A549 (cell line): ENCODE data around the gene NBL1. TPM values are rescaled to one million over a fixed set of nuclear protein-coding genes. Genes with fewer than 3 reads are reported as not detected.

Experiments
- ATAC-seq, 2 experiments: fragments of 200-7000 bp in 1 of 2; fragments of >200 bp in 1 of 2; cut with Nextera tagmentation in 1 of 2; cut with Tn5 transposase in 1 of 2; 3 replicates each; pipeline versions ENCODE4 v1.8.0 to v1.9.1; 2018 to 2020; ENCODE audit warnings: mild to moderate bottlenecking in 1 of 2, moderate library complexity in 1 of 2
- CTCF ChIA-PET: fragments of 300-600 bp; sonication (Branson Sonifier 250); formaldehyde crosslinking; extraction: SDS; loops from one replicate; lab custom pipeline; 2021; ENCODE audit warnings: antibody characterized with exemption, inconsistent platforms; lab: Yijun Ruan, JAX
- POLR2A ChIA-PET: fragments of 350-600 bp; formaldehyde crosslinking; extraction: SDS; loops from one replicate; lab custom pipeline; 2021; ENCODE audit warnings: antibody characterized with exemption, inconsistent platforms; lab: Yijun Ruan, JAX
- DNase-seq, 2 experiments: peaks; one replicate each; pipeline versions ENCODE4 v3.0.0 to v3.0.0-alpha.2; 2011 to 2016; ENCODE audit warnings: low read depth in 1 of 2, low spot score in 1 of 2
- FAIRE-seq: peaks from 2 replicates; lab custom pipeline; 2011; peaks lifted over from hg19 to GRCh38; lab: Jason Lieb, UNC
- H3K27ac ChIP-seq, 2 experiments: fragments of >200 bp; sonication (Bioruptor Twin); formaldehyde crosslinking; 3 replicates each; pipeline ENCODE4 v1.5.1; 2016 to 2017
- H3K4me1 ChIP-seq: fragments of >200 bp; sonication (Bioruptor Twin); formaldehyde crosslinking; 3 replicates; pipeline ENCODE4 v1.6.1; 2016
- H3K4me2 ChIP-seq: fragments of >200 bp; sonication (Bioruptor Twin); formaldehyde crosslinking; 3 replicates; pipeline ENCODE4 v1.6.1; 2016
- H3K4me3 ChIP-seq: fragments of >200 bp; sonication (Bioruptor Twin); formaldehyde crosslinking; 3 replicates; pipeline ENCODE4 v1.5.1; 2016
- H3K9me3 ChIP-seq: fragments of >200 bp; sonication (Bioruptor Twin); formaldehyde crosslinking; 3 replicates; pipeline ENCODE4 v1.6.1; 2016
- ATOH8 ChIP-seq: fragments of 250-450 bp; sonication (Bioruptor Pico); IDR thresholded peaks from 2 replicates; pipeline ENCODE4 v1.5.0; 2020; ENCODE audit warnings: low read depth, mild to moderate bottlenecking, moderate library complexity
- BCL3 ChIP-seq: fragments of >200 bp; sonication (Bioruptor Twin); formaldehyde crosslinking; IDR thresholded peaks from 3 replicates; pipeline ENCODE4 v1.6.1; 2016
- CBX8 ChIP-seq: fragments of 200-600 bp; sonication (generic); IDR thresholded peaks from 2 replicates; pipeline ENCODE4 v1.6.1; 2016
- E2F6 ChIP-seq: IDR thresholded peaks from 2 replicates; pipeline ENCODE4 v1.6.1; 2012; ENCODE audit warnings: low read depth, borderline replicate concordance
- EHF ChIP-seq: fragments of 250-450 bp; sonication (Bioruptor Pico); IDR thresholded peaks from 2 replicates; pipeline ENCODE4 v1.5.0; 2020; ENCODE audit warnings: mild to moderate bottlenecking
- ELK1 ChIP-seq: fragments of 150-350 bp; IDR thresholded peaks from 2 replicates; pipeline ENCODE4 v1.6.1; 2014; ENCODE audit warnings: low read depth, mild to moderate bottlenecking, low read length
- ESRRA ChIP-seq: fragments of 150-350 bp; IDR thresholded peaks from 2 replicates; pipeline ENCODE4 v1.6.1; 2014; ENCODE audit warnings: mild to moderate bottlenecking, low read length, borderline replicate concordance
- FOSB ChIP-seq: fragments of 250-450 bp; sonication (Bioruptor Pico); IDR thresholded peaks from 2 replicates; pipeline ENCODE4 v1.5.0; 2020; ENCODE audit warnings: mild to moderate bottlenecking, moderate library complexity
- HDAC2 ChIP-seq: fragments of 200-600 bp; sonication (generic); IDR thresholded peaks from 2 replicates; pipeline ENCODE4 v1.6.1; 2016
- HMGXB4 ChIP-seq: fragments of 250-450 bp; sonication (Bioruptor Pico); IDR thresholded peaks from 2 replicates; pipeline ENCODE4 v1.5.0; 2021; ENCODE audit warnings: mild to moderate bottlenecking, moderate library complexity, borderline replicate concordance
- MAFK ChIP-seq: fragments of 450-650 bp; IDR thresholded peaks from 2 replicates; pipeline ENCODE4 v1.6.1; 2014; ENCODE audit not compliant: partially characterized antibody
- MAX ChIP-seq: IDR thresholded peaks from 2 replicates; pipeline ENCODE4 v1.6.1; 2012
- NPAS2 ChIP-seq: fragments of 250-450 bp; sonication (Bioruptor Pico); IDR thresholded peaks from 2 replicates; pipeline ENCODE4 v1.8.0; 2022; ENCODE audit warnings: mild to moderate bottlenecking, moderate library complexity, borderline replicate concordance
- POLR2A ChIP-seq: IDR thresholded peaks from 2 replicates; pipeline ENCODE4 v1.6.1; 2012; ENCODE audit warnings: mild to moderate bottlenecking, low read length
- RAD21 ChIP-seq, 2 experiments: fragments of >200 bp in 1 of 2; sonication (Bioruptor Twin) in 1 of 2; formaldehyde crosslinking in 1 of 2; IDR thresholded peaks in 1 of 2; conservative IDR thresholded peaks in 1 of 2; 2 replicates in 1 of 2; 3 replicates in 1 of 2; pipeline ENCODE4 v1.6.1; 2012 to 2018; ENCODE audit warnings: inconsistent platforms in 1 of 2
- RNF2 ChIP-seq: fragments of 200-600 bp; sonication (generic); IDR thresholded peaks from 2 replicates; pipeline ENCODE4 v1.6.1; 2016; ENCODE audit warnings: low read depth, mild to moderate bottlenecking, antibody characterized with exemption, moderate library complexity, borderline replicate concordance
- TP53 ChIP-seq: fragments of 250-450 bp; sonication (Bioruptor Pico); IDR thresholded peaks from 2 replicates; pipeline ENCODE4 v1.5.0; 2021; ENCODE audit warnings: mild to moderate bottlenecking, moderate library complexity
- ZC3H11A ChIP-seq: fragments of 450-650 bp; IDR thresholded peaks from 2 replicates; pipeline ENCODE4 v1.6.1; 2014; ENCODE audit warnings: antibody characterized with exemption, mild to moderate bottlenecking
- WGBS: methylation state at CpG from one replicate; pipeline ENCODE4 v1.1.6; 2017; ENCODE audit errors: missing lambda C conversion rate; 5-methylcytosine and 5-hydroxymethylcytosine counted together
- polyA plus RNA-seq, 4 experiments: library from polyadenylated mRNA; depleted of rRNA in 3 of 4; stranded (reverse); fragments of >200 nt; fragmentation: RNase III in 1 of 4; extraction: RNeasy Plus Mini Kit Qiagen cat#74134 plus additional on column Dnase treatment in 1 of 4; gene quantifications; 2 replicates in 3 of 4; 3 replicates in 1 of 4; pipeline ENCODE4 v1.2.3, GENCODE V29; 2011 to 2017

NBL1 gene
- polyA plus RNA-seq, 2 of the 4 experiments (the other 2 are of a cell fraction): 16.3 to 19.0 TPM

GRCh38 chr1:19656134-19656779 lies 12.1 kb downstream of the NBL1 start:
- WGBS: 94% methylated on average over 6 of the region's 9 CpGs
- no peak for ATAC-seq
- no peak for FAIRE-seq
- Histone ChIP-seq H3K4me1 (peaks cover 20% of the 10 kb centered on the region), H3K4me3 (no peak overlapping the region), H3K9me3 (no peaks in the 10 kb centered on the region), H3K27ac (no peak overlapping the region), H3K4me2 (no peak overlapping the region)
- ChIA-PET POLR2A (no interaction called here), CTCF (interaction anchor here (1.0 kb wide), 1 partner anchor 9 kb away, joined by 3 read pairs; no protein-coding TSS in a partner anchor)
- no peak for TF ChIP-seq CBX8
- no peak for TF ChIP-seq HDAC2
- TF ChIP-seq HMGXB4 (CRISPR knock-in tag): no peak
- TF ChIP-seq RNF2: no peak
- no peak for TF ChIP-seq POLR2A
- no peak for TF ChIP-seq ELK1
- no peak for TF ChIP-seq RAD21 (conservative IDR thresholded peaks at IDR 0.05 in 1 of 2, IDR thresholded peaks at IDR 0.05 in 1 of 2)
- TF ChIP-seq E2F6: no peak
- no peak for TF ChIP-seq ATOH8 (CRISPR knock-in tag)
- no peak for TF ChIP-seq ZC3H11A
- TF ChIP-seq FOSB (CRISPR knock-in tag): no peak
- TF ChIP-seq BCL3: no peak
- no peak for TF ChIP-seq TP53 (CRISPR knock-in tag)
- TF ChIP-seq MAFK: no peak
- TF ChIP-seq MAX: no peak
- no peak for TF ChIP-seq ESRRA
- DNase-seq: no peak

GRCh38 chr1:19656780-19657466 lies 12.8 kb downstream of the NBL1 start:
- ChIA-PET POLR2A (no interaction called here), CTCF (interaction anchor here (1.0 kb wide), 1 partner anchor 10 kb away, joined by 3 read pairs; no protein-coding TSS in a partner anchor)
- Histone ChIP-seq H3K4me2 (no peak overlapping the region), H3K27ac (no peak overlapping the region), H3K9me3 (no peaks in the 10 kb centered on the region), H3K4me3 (no peak overlapping the region), H3K4me1 (peaks cover 20% of the 10 kb centered on the region)
- DNase-seq: no peak
- WGBS: 60% methylated on average over 2 of the region's 15 CpGs
- no peak for ATAC-seq
- no peak for FAIRE-seq
- no peak for TF ChIP-seq NPAS2
- TF ChIP-seq EHF (CRISPR knock-in tag): no peak
